ENCODE results near the gene RHOBTB3. TPM values are rescaled to one million over a fixed set of nuclear protein-coding genes. Genes with fewer than 3 reads are reported as not detected.
A peak's percentile ranks its signal among the peaks of the same experiment; 100 is the strongest.

Gene RHOBTB3
- total RNA-seq, 2 donors from 2014 or later = 0.92 to 2.5 TPM

DNA sequence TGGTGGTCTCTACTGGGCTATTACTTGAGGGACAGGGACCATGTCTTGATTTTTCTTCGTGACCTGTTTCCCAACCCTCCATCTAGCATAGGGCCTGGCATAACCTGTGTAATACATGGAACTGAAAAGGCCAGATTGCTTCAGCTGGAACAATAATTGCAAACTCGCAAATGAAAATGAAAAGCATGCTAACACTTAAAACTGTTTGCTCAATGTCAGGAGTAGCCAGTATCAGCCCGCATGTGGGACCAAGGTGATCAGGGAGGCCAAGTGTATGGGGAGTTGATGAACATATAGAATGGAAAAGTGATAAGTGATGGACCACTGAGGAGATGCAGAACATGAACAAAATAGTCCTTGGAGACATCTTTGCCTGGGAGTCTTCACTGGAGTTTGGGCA, 66.2 kb downstream of the RHOBTB3 start:
- no peak overlapping the region for H3K27ac Mint-ChIP-seq
- ATAC-seq (no peak), DNase-seq (no peak)
- no peak overlapping the region for H3K4me3 Mint-ChIP-seq
- H3K9me3 ChIP-seq (ENCODE audit: control insufficient read depth, low read length, poor library complexity, severe bottlenecking) = no peaks in the 10 kb centered on the region
- H3K27me3 Mint-ChIP-seq = no peaks in the 10 kb centered on the region
- H3K36me3 Mint-ChIP-seq (ENCODE audit: low read depth) = no peaks in the 10 kb centered on the region
- H3K4me1 Mint-ChIP-seq = no peaks in the 10 kb centered on the region

DNA sequence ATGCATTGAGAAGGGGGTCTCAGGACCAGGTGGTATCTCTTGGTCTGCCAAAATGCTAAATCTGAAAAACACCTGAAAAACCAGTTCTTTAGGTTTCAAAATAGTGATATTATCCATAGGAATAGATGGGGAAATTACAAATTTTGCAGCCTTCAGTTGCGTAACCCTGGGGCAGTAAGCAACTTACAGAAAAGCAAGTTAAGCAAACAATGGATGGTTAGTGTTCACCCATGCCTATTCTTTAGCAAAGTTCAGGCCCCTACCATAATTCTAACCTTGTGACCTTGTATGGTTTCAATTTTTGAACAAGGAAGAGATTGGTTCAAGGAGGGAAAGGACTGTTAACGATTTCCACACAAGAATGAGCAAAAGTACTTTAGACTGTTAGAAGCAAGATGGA, 66.9 kb downstream of the RHOBTB3 start:
- H3K9me3 ChIP-seq (ENCODE audit: control insufficient read depth, low read length, poor library complexity, severe bottlenecking) = no peaks in the 10 kb centered on the region
- Mint-ChIP-seq H3K4me3 (no peak overlapping the region), H3K27me3 (no peaks in the 10 kb centered on the region), H3K27ac (no peak overlapping the region), H3K4me1 (no peaks in the 10 kb centered on the region), H3K36me3 (ENCODE audit: low read depth) (no peaks in the 10 kb centered on the region)
- ATAC-seq = no peak
- DNase-seq = no peak

DNA sequence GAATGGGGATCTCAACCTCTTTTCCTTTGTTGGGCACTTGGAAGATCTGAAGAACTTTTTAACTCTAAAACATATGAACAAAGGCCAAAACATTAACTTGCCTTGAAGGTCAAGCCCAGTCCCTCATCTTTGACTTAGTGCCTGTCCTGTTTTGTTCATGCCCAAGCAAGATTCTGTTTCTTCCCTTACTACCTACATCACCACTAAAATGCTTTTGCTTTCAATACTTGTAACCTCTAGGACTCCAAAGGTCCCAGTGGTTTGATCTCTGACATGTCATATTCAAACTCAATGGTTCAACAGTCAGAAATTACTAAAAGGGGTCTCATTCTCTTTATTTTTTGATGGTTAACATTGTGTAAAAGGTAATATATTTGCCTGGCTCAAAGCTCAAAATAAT, 67.4 kb downstream of the RHOBTB3 start:
- no peak overlapping the region for H3K27ac Mint-ChIP-seq
- H3K9me3 ChIP-seq (ENCODE audit: control insufficient read depth, low read length, poor library complexity, severe bottlenecking) = no peaks in the 10 kb centered on the region
- H3K4me3 Mint-ChIP-seq = no peak overlapping the region
- no peaks in the 10 kb centered on the region for H3K4me1 Mint-ChIP-seq
- DNase-seq (no peak), ATAC-seq (no peak)
- no peaks in the 10 kb centered on the region for H3K27me3 Mint-ChIP-seq
- no peaks in the 10 kb centered on the region for H3K36me3 Mint-ChIP-seq (ENCODE audit: low read depth)

DNA sequence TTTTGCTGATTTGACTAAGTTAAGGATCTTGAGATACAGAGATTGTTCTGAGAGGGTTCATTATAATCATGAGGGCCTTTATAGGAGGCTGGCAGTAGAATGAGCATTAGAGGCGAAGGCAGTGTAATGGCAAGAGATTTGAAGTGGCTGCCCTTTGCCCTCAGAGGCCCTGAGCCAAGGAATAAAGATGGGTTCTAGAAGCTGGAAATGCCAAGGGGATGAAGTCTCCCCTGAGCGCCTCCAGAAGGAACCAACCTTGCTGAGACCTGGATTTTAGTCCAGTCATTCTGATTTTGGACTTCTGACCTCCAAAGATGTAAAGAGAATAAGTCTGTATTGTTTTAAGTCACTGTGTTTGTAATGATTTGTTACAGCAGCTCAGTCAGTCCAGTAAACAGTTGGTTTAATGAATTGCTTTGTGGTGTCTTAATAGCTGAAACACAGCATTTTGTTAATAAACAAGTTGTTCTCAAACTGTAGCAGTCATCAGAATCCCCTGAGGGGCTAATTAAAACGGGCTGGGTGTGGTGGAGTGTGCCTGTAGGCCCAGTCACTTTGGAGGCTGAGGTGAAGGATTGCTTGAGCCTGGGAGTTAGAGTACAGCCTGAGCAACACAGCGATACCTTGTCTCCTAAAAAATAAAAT, 68.2 kb downstream of the RHOBTB3 start:
- Mint-ChIP-seq H3K27ac (no peak overlapping the region), H3K4me1 (no peaks in the 10 kb centered on the region), H3K27me3 (no peaks in the 10 kb centered on the region)

GRCh38 chr5:95800553-95800952, 69.4 kb downstream of the RHOBTB3 start:
- no peak for ATAC-seq
- Mint-ChIP-seq H3K4me1 (no peaks in the 10 kb centered on the region), H3K27ac (no peak overlapping the region)

More for the DNA sequence above, 68.2 kb downstream of the RHOBTB3 start:
- H3K9me3 ChIP-seq (ENCODE audit: control insufficient read depth, low read length, poor library complexity, severe bottlenecking) = no peaks in the 10 kb centered on the region
- DNase-seq (no peak), ATAC-seq (no peak)
- Mint-ChIP-seq H3K4me3 (no peak overlapping the region), H3K36me3 (ENCODE audit: low read depth) (no peaks in the 10 kb centered on the region)

DNA sequence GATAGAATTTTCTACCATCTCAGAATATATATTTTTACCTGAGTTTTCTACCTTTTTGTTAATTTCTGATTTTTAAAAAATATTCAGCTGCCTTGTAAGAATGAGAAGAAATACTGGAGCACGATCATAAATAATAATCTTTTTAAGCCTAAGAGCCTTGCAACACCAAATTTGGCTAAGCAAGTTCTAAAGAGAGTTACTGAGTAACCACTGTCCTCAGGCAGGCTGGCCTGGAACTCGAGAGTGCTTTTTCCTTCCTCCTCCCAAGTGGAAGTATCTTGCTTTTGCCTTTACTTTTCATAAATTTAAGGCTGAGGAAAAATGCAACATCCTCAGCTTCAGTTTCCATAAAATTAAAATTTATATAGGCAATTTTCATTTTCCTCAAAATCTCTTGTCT, 70.4 kb downstream of the RHOBTB3 start:
- no peak for ATAC-seq
- no peaks in the 10 kb centered on the region for H3K4me1 Mint-ChIP-seq

More at GRCh38 chr5:95800553-95800952, 69.4 kb downstream of the RHOBTB3 start:
- DNase-seq = no peak
- H3K4me3 Mint-ChIP-seq = no peak overlapping the region
- H3K36me3 Mint-ChIP-seq (ENCODE audit: low read depth) = no peaks in the 10 kb centered on the region
- no peaks in the 10 kb centered on the region for H3K9me3 ChIP-seq (ENCODE audit: control insufficient read depth, low read length, poor library complexity, severe bottlenecking)
- no peaks in the 10 kb centered on the region for H3K27me3 Mint-ChIP-seq

DNA sequence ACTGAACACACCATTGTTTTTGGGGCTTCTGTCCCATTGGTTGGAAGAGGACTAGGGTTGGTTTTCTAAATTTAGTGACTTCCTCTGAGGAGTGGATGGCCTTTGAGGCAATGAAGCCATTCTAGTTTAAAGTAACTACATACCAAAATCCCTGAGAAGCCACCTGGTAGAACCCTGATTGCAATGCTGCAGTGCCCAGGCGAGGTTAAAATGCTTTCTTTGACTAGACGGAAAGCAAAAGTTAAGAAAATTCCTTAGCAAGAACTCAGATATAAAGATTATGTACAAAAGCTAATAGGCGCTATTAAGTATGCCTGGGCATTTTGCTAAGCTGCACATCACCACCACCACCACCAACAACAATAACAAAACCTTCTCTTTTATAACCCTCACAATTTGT, 70.8 kb downstream of the RHOBTB3 start:
- no peaks in the 10 kb centered on the region for H3K9me3 ChIP-seq (ENCODE audit: control insufficient read depth, low read length, poor library complexity, severe bottlenecking)
- no peak for DNase-seq
- Mint-ChIP-seq H3K4me1 (no peaks in the 10 kb centered on the region), H3K4me3 (no peak overlapping the region), H3K27ac (no peak overlapping the region), H3K27me3 (no peaks in the 10 kb centered on the region), H3K36me3 (ENCODE audit: low read depth) (no peaks in the 10 kb centered on the region)
- no peak for ATAC-seq

More for the DNA sequence above, 70.4 kb downstream of the RHOBTB3 start:
- Mint-ChIP-seq H3K36me3 (ENCODE audit: low read depth) (no peaks in the 10 kb centered on the region), H3K27me3 (no peaks in the 10 kb centered on the region), H3K4me3 (no peak overlapping the region), H3K27ac (no peak overlapping the region)
- no peaks in the 10 kb centered on the region for H3K9me3 ChIP-seq (ENCODE audit: control insufficient read depth, low read length, poor library complexity, severe bottlenecking)
- no peak for DNase-seq

- no peaks in the 10 kb centered on the region for H3K27me3 Mint-ChIP-seq
- no peak overlapping the region for H3K4me3 Mint-ChIP-seq
- H3K36me3 Mint-ChIP-seq (ENCODE audit: low read depth) = no peaks in the 10 kb centered on the region
- H3K4me1 Mint-ChIP-seq = peaks cover 11% of the 10 kb centered on the region
- no peaks in the 10 kb centered on the region for H3K9me3 ChIP-seq (ENCODE audit: control insufficient read depth, low read length, poor library complexity, severe bottlenecking)
- DNase-seq (no peak), ATAC-seq (no peak)
- no peak overlapping the region for H3K27ac Mint-ChIP-seq
These were observed 72.4 kb downstream of the RHOBTB3 start for GRCh38 chr5:95803271-95804148.

DNA sequence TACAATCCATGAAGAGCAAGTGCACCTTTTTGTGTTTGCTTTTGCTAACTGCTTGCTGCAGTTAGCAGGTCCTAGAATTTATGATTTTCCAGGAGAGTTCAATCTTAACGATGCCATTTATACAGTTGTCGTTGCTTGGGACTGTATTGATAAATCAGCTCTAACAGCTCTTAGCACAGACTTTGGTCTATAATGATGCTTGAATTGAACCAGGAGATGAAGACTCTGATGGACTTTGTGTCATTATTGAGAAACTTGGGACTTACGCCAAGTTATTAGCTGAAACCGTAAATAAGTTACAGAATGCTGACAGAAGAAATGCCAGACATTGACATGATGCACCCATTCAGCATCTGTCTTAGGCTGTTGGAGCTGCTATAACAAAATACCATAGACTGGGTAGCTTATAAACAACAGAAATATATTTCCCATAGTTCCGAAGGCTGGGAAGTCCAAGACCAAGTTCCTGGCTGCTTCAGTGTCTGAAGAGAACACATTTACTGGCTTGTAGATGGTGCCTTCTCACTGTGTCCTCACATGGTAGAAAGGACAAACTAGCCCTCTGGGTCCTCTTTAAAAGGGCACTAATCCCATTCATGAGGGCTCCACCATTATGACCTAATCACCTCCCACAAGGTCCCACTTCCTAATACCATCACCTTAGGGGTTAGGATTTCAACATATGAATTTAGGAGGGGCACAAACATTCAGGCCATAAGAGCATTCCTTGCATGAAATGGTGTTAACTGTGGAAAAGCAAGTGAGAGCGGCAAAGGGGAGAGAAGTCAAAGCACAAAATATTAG, 73.8 kb downstream of the RHOBTB3 start:
- DNase-seq (no peak), ATAC-seq (no peak)
- Mint-ChIP-seq H3K4me1 (peaks cover 25% of the 10 kb centered on the region), H3K4me3 (no peak overlapping the region), H3K27me3 (no peaks in the 10 kb centered on the region), H3K36me3 (ENCODE audit: low read depth) (no peaks in the 10 kb centered on the region), H3K27ac (no peak overlapping the region)
- no peaks in the 10 kb centered on the region for H3K9me3 ChIP-seq (ENCODE audit: control insufficient read depth, low read length, poor library complexity, severe bottlenecking)

DNA sequence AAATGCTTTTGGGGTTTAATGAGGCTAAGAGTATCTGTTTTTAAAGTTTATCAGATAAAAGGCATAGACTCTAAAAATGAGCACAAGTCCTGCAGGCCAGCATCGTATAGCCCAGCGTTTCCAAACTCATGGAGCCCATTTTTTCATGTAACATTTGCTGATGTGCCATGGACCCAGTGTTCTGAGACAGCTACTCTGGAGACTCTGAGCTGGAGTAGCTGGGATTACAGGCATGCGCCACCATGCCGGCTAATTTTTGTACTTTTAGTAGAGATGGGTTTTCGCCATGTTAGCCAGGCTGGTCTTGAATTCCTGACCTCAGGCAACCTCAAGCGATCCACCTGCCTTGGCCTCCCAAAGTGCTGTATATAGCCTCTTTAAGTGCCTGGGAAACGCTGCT, 75.6 kb downstream of the RHOBTB3 start:
- Mint-ChIP-seq H3K4me1 (peaks cover 40% of the 10 kb centered on the region), H3K27ac (no peak overlapping the region), H3K4me3 (no peak overlapping the region), H3K36me3 (ENCODE audit: low read depth) (no peaks in the 10 kb centered on the region), H3K27me3 (no peaks in the 10 kb centered on the region)
- no peak for DNase-seq
- no peak for ATAC-seq
- H3K9me3 ChIP-seq (ENCODE audit: control insufficient read depth, low read length, poor library complexity, severe bottlenecking) = no peaks in the 10 kb centered on the region

- H3K4me1 Mint-ChIP-seq = peaks cover 52% of the 10 kb centered on the region
These were observed 77.0 kb downstream of the RHOBTB3 start for GRCh38 chr5:95808013-95808685.

GRCh38 chr5:95808686-95809413, 77.7 kb downstream of the RHOBTB3 start:
- ATAC-seq (peak; percentile 100), DNase-seq (peak; percentile 59 to 72 (median 71))
- Mint-ChIP-seq H3K4me1 (peaks cover 56% of the 10 kb centered on the region), H3K27me3 (no peaks in the 10 kb centered on the region), H3K27ac (peak overlapping the region; percentile 96), H3K4me3 (peak overlapping the region; percentile 79), H3K36me3 (ENCODE audit: low read depth) (peaks cover 4% of the 10 kb centered on the region)
- no peaks in the 10 kb centered on the region for H3K9me3 ChIP-seq (ENCODE audit: control insufficient read depth, low read length, poor library complexity, severe bottlenecking)

More at GRCh38 chr5:95808013-95808685, 77.0 kb downstream of the RHOBTB3 start:
- DNase-seq (no peak), ATAC-seq (peak; percentile 3)
- peak overlapping the region; percentile 79 for H3K4me3 Mint-ChIP-seq
- peak overlapping the region; percentile 96 for H3K27ac Mint-ChIP-seq
- H3K27me3 Mint-ChIP-seq = no peaks in the 10 kb centered on the region
- peaks cover under 1% of the 10 kb centered on the region for H3K36me3 Mint-ChIP-seq (ENCODE audit: low read depth)
- no peaks in the 10 kb centered on the region for H3K9me3 ChIP-seq (ENCODE audit: control insufficient read depth, low read length, poor library complexity, severe bottlenecking)

Measured in T-helper 17 cell (primary cell).